Trophoblast cell (in vitro differentiated cells and primary cell): ENCODE data around the gene PRSS22.

Experiments
- DNase-seq, 2 donors: peaks; one replicate each; pipeline ENCODE4 v3.0.0-alpha.2; 2016
- H2AFZ ChIP-seq: 2 replicates; pipeline ENCODE4 v1.6.1; 2013; ENCODE audit warnings: low read length, moderate library complexity, mild to moderate bottlenecking; ENCODE audit not compliant: insufficient read depth, poor library complexity
- H2AK5ac ChIP-seq: 2 replicates; pipeline ENCODE4 v1.6.1; 2013; ENCODE audit warnings: mild to moderate bottlenecking, low read length
- H2BK120ac ChIP-seq: 2 replicates; pipeline ENCODE4 v1.6.1; 2013; ENCODE audit warnings: low read length, mild to moderate bottlenecking, moderate library complexity; ENCODE audit not compliant: insufficient read depth, poor library complexity
- H2BK12ac ChIP-seq: 2 replicates; pipeline ENCODE4 v1.6.1; 2013; ENCODE audit warnings: mild to moderate bottlenecking, low read length, moderate library complexity
- H2BK5ac ChIP-seq: 2 replicates; pipeline ENCODE4 v1.6.1; 2013; ENCODE audit warnings: low read length, low read depth, moderate library complexity, mild to moderate bottlenecking; ENCODE audit not compliant: poor library complexity
- H3K14ac ChIP-seq: 2 replicates; pipeline ENCODE4 v1.6.1; 2013; ENCODE audit warnings: mild to moderate bottlenecking, low read length
- H3K18ac ChIP-seq: 2 replicates; pipeline ENCODE4 v1.6.1; 2013; ENCODE audit warnings: mild to moderate bottlenecking, low read length
- H3K23ac ChIP-seq: 2 replicates; pipeline ENCODE4 v1.6.1; 2013; ENCODE audit warnings: low read length
- H3K27ac ChIP-seq: 2 replicates; pipeline ENCODE4 v1.5.1; 2013; ENCODE audit warnings: low read depth, mild to moderate bottlenecking, inconsistent platforms, low read length, moderate library complexity
- H3K27me3 ChIP-seq: 2 replicates; pipeline ENCODE4 v1.6.1; 2013; ENCODE audit warnings: inconsistent platforms, mild to moderate bottlenecking, low read length, moderate library complexity; ENCODE audit not compliant: insufficient read depth
- H3K36me3 ChIP-seq, 2 experiments: 1 replicate in 1 of 2; 2 replicates in 1 of 2; pipeline ENCODE4 v1.6.1; 2013; ENCODE audit warnings: low read length in 2 of 2, mild to moderate bottlenecking in 2 of 2, moderate library complexity in 1 of 2; ENCODE audit not compliant: insufficient read depth in 2 of 2, control insufficient read depth in 1 of 2
- H3K4ac ChIP-seq: 2 replicates; pipeline ENCODE4 v1.6.1; 2013; ENCODE audit warnings: low read depth, mild to moderate bottlenecking, low read length, moderate library complexity
- H3K4me1 ChIP-seq, 2 experiments: 1 replicate in 1 of 2; 2 replicates in 1 of 2; pipeline ENCODE4 v1.6.1; 2013; ENCODE audit warnings: low read length in 2 of 2, mild to moderate bottlenecking in 2 of 2, moderate library complexity in 1 of 2; ENCODE audit not compliant: insufficient read depth in 2 of 2, control insufficient read depth in 1 of 2
- H3K4me2 ChIP-seq: 2 replicates; pipeline ENCODE4 v1.6.1; 2013; ENCODE audit warnings: inconsistent platforms, mild to moderate bottlenecking, low read length, moderate library complexity
- H3K4me3 ChIP-seq: 2 replicates; pipeline ENCODE4 v1.5.1; 2013; ENCODE audit warnings: mild to moderate bottlenecking, low read depth, low read length, inconsistent platforms
- H3K79me1 ChIP-seq: one replicate; pipeline ENCODE4 v1.6.1; 2013; ENCODE audit warnings: low read length
- H3K79me2 ChIP-seq: 2 replicates; pipeline ENCODE4 v1.6.1; 2013; ENCODE audit warnings: low read length, mild to moderate bottlenecking; ENCODE audit not compliant: control insufficient read depth, insufficient read depth, poor library complexity
- H3K9ac ChIP-seq: 2 replicates; pipeline ENCODE4 v1.6.1; 2013; ENCODE audit warnings: mild to moderate bottlenecking, low read length
- H3K9me3 ChIP-seq: 2 replicates; pipeline ENCODE4 v1.6.1; 2013; ENCODE audit warnings: low read depth, mild to moderate bottlenecking, control low read depth, inconsistent platforms, low read length; ENCODE audit not compliant: insufficient read depth
- H4K12ac ChIP-seq: 2 replicates; pipeline ENCODE4 v1.6.1; 2013; ENCODE audit warnings: low read depth, mild to moderate bottlenecking, low read length, moderate library complexity
- H4K8ac ChIP-seq: 2 replicates; pipeline ENCODE4 v1.6.1; 2013; ENCODE audit warnings: low read depth, mild to moderate bottlenecking, low read length, moderate library complexity
- H4K91ac ChIP-seq: one replicate; pipeline ENCODE4 v1.6.1; 2013; ENCODE audit warnings: low read depth, mild to moderate bottlenecking, low read length, moderate library complexity
- WGBS: extraction: QIAGEN DNeasy Blood & Tissue Kit; methylation state at CpG from one replicate; pipeline ENCODE4 v1.1.7; 2013; ENCODE audit warnings: missing lambda C conversion rate; ENCODE audit not compliant: insufficient read length, insufficient coverage; ENCODE audit errors: extremely low coverage; 5-methylcytosine and 5-hydroxymethylcytosine counted together

Gene PRSS22

GRCh38 chr16:2806286-2806685, 51.7 kb downstream of the PRSS22 start:
- Histone ChIP-seq H2BK5ac (no peak overlapping the region), H2AK5ac (no peak overlapping the region), H3K4me3 (no peak overlapping the region), H3K36me3 (no peaks in the 10 kb centered on the region), H3K79me2 (no peaks in the 10 kb centered on the region), H3K27ac (no peak overlapping the region), H4K91ac (no peak overlapping the region), H3K9ac (no peak overlapping the region), H3K14ac (no peak overlapping the region), H4K12ac (no peak overlapping the region), H4K8ac (no peak overlapping the region), H3K18ac (no peak overlapping the region), H2AFZ (no peak overlapping the region), H2BK12ac (no peak overlapping the region), H2BK120ac (no peak overlapping the region), H3K4ac (no peak overlapping the region), H3K27me3 (no peaks in the 10 kb centered on the region), H3K4me2 (no peak overlapping the region), H3K4me1 (no peaks in the 10 kb centered on the region), H3K9me3 (peaks cover 26% of the 10 kb centered on the region), H3K79me1 (no peaks in the 10 kb centered on the region), H3K23ac (no peak overlapping the region)
- no peak for DNase-seq
- no CpG with 5 or more reads among the region's 5 CpGs for WGBS

DNA sequence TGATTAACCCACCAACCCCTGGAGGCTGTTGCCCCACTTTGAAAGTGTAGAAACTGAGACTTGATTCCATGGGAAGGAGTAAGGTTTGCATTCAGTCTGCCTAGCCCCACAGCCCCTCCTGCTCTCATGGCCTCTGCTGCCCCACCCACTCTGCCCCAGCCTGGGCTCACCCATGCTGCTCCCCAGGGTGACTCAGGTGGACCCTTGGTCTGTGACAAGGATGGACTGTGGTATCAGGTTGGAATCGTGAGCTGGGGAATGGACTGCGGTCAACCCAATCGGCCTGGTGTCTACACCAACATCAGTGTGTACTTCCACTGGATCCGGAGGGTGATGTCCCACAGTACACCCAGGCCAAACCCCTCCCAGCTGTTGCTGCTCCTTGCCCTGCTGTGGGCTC, 53.2 kb downstream of the PRSS22 start:
- no peak overlapping the region for H2AFZ ChIP-seq
- no peak overlapping the region for H3K4ac ChIP-seq
- H4K12ac ChIP-seq = no peak overlapping the region
- H3K14ac ChIP-seq = no peak overlapping the region
- H3K27ac ChIP-seq = no peak overlapping the region
- no peak overlapping the region for H3K23ac ChIP-seq
- H3K9ac ChIP-seq = no peak overlapping the region
- no peak for DNase-seq
- H3K4me3 ChIP-seq = peak overlapping the region; percentile 47
- H3K4me1 ChIP-seq = no peaks in the 10 kb centered on the region
- no peak overlapping the region for H3K18ac ChIP-seq
- no peak overlapping the region for H4K91ac ChIP-seq
- no peak overlapping the region for H2BK12ac ChIP-seq
- no peaks in the 10 kb centered on the region for H3K36me3 ChIP-seq
- no peak overlapping the region for H2BK5ac ChIP-seq
- H3K27me3 ChIP-seq = no peaks in the 10 kb centered on the region
- no peak overlapping the region for H3K4me2 ChIP-seq
- H3K79me2 ChIP-seq = no peaks in the 10 kb centered on the region
- H2AK5ac ChIP-seq = no peak overlapping the region
- peaks cover 26% of the 10 kb centered on the region for H3K9me3 ChIP-seq
- H3K79me1 ChIP-seq = no peaks in the 10 kb centered on the region
- H4K8ac ChIP-seq = no peak overlapping the region
- no CpG with 5 or more reads among the region's 4 CpGs for WGBS
- H2BK120ac ChIP-seq = no peak overlapping the region

DNA sequence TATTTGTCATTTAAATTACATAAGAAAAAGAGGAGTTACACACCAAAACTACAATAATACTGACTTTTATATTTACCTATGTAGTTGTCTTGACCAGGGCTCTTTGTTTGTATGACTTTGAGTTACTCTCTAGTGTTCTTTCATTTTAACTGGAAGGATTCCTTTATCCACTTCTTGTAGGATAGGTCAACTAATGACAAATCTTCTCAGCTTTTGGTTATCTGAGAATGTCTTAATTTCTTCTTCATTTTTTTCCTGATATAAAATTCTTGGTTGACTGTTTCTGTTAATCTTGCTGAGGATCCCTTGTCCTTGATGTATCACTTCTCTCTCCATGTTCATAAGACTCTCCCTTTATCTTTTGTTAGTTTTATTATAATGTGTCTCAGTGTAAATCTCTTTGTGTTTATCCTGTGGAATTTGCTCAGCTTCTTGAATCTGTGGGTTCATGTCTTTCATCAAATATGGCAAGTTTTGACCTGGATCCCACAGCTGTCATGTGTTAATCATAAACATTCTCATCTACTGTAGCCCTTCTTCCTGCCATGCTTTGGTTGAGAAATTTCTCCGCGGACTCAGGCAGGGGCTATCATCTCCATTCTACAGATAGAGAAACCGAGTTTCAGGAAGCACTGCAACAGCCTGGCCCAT, 54.3 kb downstream of the PRSS22 start:
- Histone ChIP-seq H4K12ac (no peak overlapping the region), H3K14ac (no peak overlapping the region), H3K9me3 (peaks cover 26% of the 10 kb centered on the region)

More for the DNA sequence above, 54.3 kb downstream of the PRSS22 start:
- Histone ChIP-seq H3K27me3 (no peaks in the 10 kb centered on the region), H3K36me3 (no peaks in the 10 kb centered on the region), H4K91ac (no peak overlapping the region), H3K27ac (no peak overlapping the region), H3K79me1 (no peaks in the 10 kb centered on the region), H2BK12ac (no peak overlapping the region), H3K18ac (no peak overlapping the region), H3K4ac (no peak overlapping the region), H3K79me2 (no peaks in the 10 kb centered on the region), H2AFZ (no peak overlapping the region), H3K4me3 (no peak overlapping the region), H3K9ac (no peak overlapping the region), H2AK5ac (no peak overlapping the region), H3K23ac (no peak overlapping the region), H3K4me2 (no peak overlapping the region), H2BK120ac (no peak overlapping the region), H3K4me1 (peaks cover 0 to 1% of the 10 kb centered on the region in 2 experiments), H2BK5ac (no peak overlapping the region), H4K8ac (no peak overlapping the region)
- DNase-seq = no peak
- no CpG with 5 or more reads among the region's 3 CpGs for WGBS
